GM20431 (cell line): Measurements from ENCODE around the gene PRXL2B.
"Not testable (repeated sequence)": the region's sequence is repeated elsewhere in the genome, so short reads cannot be mapped to it uniquely, and the experiment has no call there.

Experiments
- in situ Hi-C: fragments of 300-500 bp; cut with MseI, MboI; formaldehyde crosslinking; loops from one replicate; pipeline ENCODE4 v1.15.0; 2020; ENCODE audit warnings: low sequenced_read_pairs; ENCODE audit not compliant: unreplicated experiment

Gene PRXL2B

GRCh38 chr1:2607641-2608091 lies 21.1 kb downstream of the PRXL2B start:
- in situ Hi-C loops, result no loop called here

- in situ Hi-C loops, result no loop called here
These were observed 22.9 kb downstream of the PRXL2B start for GRCh38 chr1:2609319-2610035.

DNA sequence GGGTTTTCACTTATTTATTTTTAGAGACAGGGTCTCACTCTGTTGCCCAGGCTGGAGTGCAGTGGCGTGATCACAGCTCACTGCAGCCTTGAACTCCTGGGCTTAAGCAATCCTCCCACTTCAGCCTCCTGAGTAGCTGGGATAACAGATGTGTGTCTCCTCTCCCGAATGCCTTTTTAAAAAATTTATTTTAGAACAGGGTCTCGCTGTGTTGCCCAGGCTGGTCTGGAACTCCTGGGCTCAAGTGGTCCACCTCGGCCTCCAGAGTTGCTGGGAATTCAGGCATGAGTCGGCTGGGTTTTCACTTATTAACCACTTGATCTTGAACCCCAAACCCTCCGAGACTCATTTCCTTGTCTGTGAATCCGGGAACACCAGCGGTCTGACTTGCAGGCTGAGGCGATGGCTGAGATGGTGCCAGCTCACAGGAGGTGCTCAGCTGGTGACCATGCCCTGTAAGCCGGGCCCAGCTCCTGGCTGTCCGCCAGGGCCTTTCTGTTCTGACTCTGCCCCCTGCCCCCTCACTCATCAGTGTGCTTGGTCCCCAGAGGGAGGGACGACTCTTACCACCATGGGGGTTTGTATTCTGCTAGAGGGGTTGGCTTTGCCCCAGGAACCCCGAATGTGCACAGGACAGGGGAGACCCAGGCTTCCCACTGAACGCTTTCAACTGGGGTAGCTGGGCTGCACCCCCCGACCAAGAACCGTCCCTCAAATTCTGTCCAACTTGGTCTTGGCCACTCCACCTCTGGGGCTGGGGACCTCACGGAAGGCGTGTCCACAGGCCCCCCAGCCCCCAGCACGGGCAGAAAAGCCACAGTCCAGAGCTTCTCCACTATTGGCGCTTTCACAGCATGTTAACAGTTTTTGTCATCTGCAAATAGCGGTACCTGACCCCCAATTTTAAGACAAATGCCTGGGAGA lies 23.7 kb downstream of the PRXL2B start:
- in situ Hi-C loops, result no loop called here

GRCh38 chr1:2611031-2611501 lies 24.5 kb downstream of the PRXL2B start:
- in situ Hi-C loops, result no loop called here

GRCh38 chr1:2611621-2612437 lies 25.3 kb downstream of the PRXL2B start:
- in situ Hi-C loops, result no loop called here

- in situ Hi-C loops, result no loop called here
These were observed 26.2 kb downstream of the PRXL2B start for GRCh38 chr1:2612591-2613365.

GRCh38 chr1:2614145-2614544 lies 27.6 kb downstream of the PRXL2B start:
- in situ Hi-C loops, result no loop called here

DNA sequence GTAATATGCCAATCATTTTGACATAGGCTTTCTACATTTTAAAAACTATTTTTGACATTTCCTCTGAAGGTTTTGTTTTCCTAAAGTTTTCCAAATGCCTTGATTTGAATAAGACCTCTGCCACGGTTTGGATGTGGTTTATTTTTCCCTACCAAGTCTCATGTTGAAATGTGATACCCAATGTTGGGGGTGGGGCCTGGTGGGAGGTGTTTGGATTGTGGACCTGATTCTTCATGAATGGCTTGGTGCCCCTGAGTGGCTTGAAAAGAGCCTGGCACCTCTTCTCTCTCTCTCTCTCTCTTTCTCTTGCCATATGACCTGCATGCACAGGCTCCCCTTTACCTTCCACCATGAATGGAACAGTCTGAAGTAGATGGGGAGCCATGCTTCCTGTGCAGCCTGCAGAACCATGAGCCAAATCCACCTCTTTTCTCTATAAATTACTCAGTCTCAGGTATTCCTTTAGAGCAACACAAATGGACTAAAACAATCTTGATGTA lies 31.4 kb downstream of the PRXL2B start:
- in situ Hi-C loops, result no loop called here

DNA sequence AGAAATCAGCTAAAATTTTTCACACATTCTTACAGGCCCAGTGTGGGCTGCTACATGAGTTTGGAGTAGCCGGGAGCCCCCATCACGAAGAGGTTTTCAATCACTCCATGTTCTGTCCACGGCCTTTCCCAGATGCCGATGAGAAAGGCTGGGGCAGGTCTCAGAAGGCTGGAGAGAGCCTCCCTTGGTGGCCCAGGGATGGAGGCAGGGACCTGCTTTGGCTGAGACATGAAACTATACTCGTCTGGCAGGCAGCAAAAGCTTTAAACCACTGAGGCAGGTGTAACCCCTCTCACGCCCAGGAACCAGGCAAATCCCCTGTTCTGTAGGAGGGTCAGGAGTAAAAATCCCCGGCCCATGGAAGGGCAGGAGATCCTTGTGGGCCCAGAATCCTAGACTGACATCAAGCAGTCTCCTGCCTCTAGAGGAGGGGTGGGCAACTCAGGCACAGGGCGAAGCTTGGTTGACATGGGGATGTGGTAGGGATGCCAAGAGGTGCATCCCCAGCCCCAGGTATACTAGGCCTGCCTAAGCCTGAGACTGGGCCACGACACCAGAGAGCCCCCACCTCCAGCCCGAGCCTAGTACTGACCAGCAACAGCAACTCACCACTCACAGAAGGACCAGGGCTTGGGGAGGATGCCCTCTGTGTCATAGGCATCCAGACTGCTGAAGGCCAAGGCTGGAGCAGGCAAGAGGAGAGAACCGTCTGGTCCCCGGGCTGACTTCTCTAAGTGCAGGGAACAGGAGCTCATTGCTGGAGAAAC lies 37.2 kb downstream of the PRXL2B start:
- in situ Hi-C loops, result no loop called here

DNA sequence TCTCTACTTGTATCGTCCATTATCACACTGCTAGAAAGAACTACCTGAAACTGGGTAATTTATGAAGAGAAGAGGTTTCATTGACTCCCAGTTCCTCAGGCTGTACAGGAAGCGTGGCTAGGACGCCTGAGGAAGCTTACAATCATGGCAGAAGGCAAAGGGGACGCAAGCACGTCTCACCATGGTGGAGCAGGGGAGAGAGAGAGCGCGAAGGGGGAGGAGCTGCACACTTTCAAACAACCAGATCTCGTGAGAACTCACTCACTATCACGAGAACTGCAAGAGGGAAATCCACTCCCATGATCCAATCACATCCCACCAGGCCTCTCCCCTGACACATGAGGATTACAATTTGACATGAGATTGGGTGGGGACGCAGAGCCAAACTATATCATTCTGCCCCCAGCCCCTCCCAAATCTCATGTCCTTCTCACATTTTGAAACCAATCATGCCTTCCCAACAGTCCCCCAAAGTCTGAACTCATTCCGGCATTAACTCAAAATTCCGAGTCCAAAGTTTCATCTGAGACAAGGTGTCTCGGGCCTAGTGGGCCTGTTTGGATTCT lies 38.2 kb downstream of the PRXL2B start:
- in situ Hi-C loops, result no loop called here

DNA sequence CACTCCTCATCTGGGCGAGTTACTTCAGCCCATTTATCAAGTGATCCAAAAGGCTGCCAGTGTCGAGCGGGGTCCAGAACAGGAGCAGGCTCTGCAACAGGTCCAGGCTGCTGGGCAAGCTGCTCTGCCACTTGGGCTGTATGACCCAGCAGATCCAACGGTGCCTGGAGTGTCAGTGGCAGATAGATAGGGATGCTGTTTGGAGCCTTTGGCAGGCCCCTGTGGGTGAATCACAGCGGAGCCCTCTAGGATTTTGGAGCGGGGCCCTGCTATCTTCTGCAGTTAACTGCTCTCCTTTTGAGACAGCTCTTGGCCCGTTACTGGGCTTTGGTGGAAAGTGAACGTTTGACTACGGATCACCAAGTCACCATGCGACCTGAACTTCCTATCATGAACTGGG lies 38.7 kb downstream of the PRXL2B start:
- in situ Hi-C loops, result no loop called here

DNA sequence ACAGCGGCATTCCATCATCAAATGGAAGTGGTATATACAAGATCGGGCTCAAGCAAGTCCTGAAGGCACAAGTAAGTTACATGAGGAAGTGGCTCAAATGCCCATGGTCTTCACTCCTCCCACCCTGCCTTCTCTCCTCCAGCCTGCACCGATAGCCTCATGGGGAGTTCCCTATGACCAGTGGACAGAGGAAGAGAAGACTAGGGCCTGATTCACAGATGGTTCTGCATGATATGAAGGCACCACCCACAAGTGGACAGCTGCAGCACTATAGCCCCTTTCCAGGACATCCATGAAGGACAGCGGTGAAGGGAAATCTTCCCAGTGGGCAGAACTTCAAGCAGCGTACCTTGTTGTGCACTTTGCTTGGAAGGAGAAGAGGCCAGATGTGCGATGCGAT lies 39.2 kb downstream of the PRXL2B start:
- in situ Hi-C loops, result not testable (repeated sequence)

DNA sequence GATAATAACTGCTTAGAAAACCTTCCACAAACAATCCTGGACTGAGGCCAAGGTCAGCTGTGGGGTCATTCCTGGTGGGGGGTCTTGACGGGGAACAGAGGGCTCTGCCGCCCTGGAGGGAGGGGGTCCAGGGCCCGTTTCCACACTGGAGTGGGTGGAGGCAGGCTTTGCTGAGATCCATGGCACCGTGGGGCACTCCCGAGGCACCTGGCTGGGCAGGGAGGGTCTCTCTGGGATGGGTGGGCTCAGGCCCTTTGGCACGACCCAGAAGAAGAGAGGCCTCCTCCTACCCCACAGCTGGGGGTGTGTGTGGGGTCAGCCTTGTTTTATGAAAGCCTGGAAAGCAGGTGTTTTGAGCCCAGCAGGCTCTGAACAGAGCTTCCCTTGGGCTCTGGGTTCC lies 41.2 kb downstream of the PRXL2B start:
- in situ Hi-C loops, result no loop called here

DNA sequence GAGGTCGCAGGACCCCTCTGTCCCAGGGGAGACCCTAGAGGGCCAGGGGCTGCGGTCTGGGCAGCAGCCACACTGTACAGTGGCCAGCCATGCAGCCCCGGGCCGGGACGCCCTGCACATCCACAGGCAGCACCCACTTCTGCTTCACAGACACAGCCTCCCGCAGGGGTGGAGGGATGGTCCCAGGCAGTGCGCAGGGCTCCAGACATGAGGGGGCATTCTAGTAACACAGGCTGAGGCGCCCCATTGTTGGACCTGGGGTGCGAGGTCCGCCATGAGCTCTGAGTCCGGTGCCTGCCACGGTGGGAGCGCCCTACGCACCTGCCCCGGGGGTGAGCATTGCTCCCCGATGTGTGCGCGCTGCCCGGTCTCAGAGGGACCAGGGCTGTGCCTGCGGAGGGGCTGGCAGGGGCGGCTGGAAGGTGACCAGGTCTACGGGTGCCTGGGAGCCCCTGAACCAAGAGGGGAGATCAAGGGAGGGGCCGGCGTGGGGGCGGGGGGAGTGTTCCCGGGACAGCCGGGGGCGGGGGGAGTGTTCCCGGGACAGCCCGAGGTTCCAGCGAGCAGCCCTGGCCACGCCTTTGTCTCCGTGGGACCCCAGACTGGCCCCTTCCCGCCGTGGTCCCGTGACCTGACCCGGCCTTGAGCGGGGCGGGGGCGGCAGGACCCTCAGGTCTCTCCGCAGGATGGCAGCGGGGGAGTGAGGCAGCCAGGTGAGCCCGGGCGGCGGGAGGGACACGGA lies 41.8 kb downstream of the PRXL2B start:
- in situ Hi-C loops, result no loop called here

GRCh38 chr1:2628933-2629626 lies 42.5 kb downstream of the PRXL2B start:
- in situ Hi-C loops, result no loop called here

GRCh38 chr1:2629627-2630497 lies 43.3 kb downstream of the PRXL2B start:
- in situ Hi-C loops, result no loop called here
